Purkinje cell (primary cell): ENCODE results near the gene TRIP11. TPM values are rescaled to one million over a fixed set of nuclear protein-coding genes. Genes with fewer than 3 reads are reported as not detected.

ENCODE experiments used
- polyA plus RNA-seq: library from polyadenylated mRNA; unstranded; fragments of >200 nt; fragmentation: Nextera tagmentation; gene quantifications from 2 replicates; pipeline ENCODE4 v1.2.1, GENCODE V29; 2014

TRIP11 gene
- polyA plus RNA-seq, result 13.4 and 23.0 TPM in 2 replicates

GRCh38 chr14:92039719-92040430, at the start of gene TRIP11:
TRIP11 (minus strand) TSS chr14:92040059; CDS start chr14:92039685, 374 bp downstream.

GRCh38 chr14:91947475-91948184, 92.2 kb downstream of the TRIP11 start, which contains the start of gene FBLN5:
FBLN5 (minus strand) TSS chr14:91947694; CDS start chr14:91947229, 465 bp downstream.

Other genes with a start within 250 kb of the TRIP11 start
- 0.51 TPM in 1 of 2 replicates, not detected in the other for gene TC2N, start 172.5 kb downstream of the TRIP11 start, polyA plus RNA-seq
- 4.5 and 17.8 TPM in 2 replicates for gene FBLN5, start 92.4 kb downstream of the TRIP11 start, polyA plus RNA-seq
- gene ATXN3, start 66.5 kb upstream of the TRIP11 start, polyA plus RNA-seq, result 17.3 and 23.8 TPM in 2 replicates
- gene NDUFB1, start 81.6 kb upstream of the TRIP11 start, polyA plus RNA-seq, result 817 and 1,121 TPM in 2 replicates
- 12.5 and 30.0 TPM in 2 replicates for gene CPSF2, start 81.9 kb upstream of the TRIP11 start, polyA plus RNA-seq